IPS-18c (cell line): Measurements from ENCODE around the gene LHFPL5.

Source experiments
- H3K4me3 ChIP-seq: 2 replicates; pipeline ENCODE4 v1.7.0; 2013; ENCODE audit warnings: low read depth, mild to moderate bottlenecking, low read length, moderate library complexity; ENCODE audit not compliant: insufficient read depth
- H3K9me3 ChIP-seq: one replicate; pipeline ENCODE4 v1.6.1; 2013; ENCODE audit warnings: mild to moderate bottlenecking, low read length, moderate library complexity; ENCODE audit not compliant: control insufficient read depth, insufficient read depth

Gene LHFPL5

DNA sequence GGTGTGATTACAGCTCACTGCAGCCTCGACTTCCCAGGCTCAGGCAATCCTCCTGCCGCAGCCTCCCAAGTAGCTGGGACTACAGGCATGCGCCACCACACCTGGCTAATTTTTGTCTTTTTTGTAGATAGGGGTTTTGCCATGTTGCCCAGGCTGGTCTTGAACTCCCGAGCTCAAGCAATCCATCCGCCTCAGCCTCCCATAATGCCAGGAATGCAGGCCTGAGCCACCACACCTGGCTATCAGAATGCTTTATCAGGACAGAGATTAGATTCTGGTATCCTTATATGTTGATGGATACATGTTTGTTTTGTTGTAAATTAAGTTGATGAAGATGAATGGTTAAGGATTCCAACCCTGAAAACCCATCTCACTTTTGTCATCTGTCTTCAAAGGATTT lies 24.2 kb downstream of the LHFPL5 start:
- peaks cover 2% of the 10 kb centered on the region for H3K9me3 ChIP-seq
- no peak overlapping the region for H3K4me3 ChIP-seq

DNA sequence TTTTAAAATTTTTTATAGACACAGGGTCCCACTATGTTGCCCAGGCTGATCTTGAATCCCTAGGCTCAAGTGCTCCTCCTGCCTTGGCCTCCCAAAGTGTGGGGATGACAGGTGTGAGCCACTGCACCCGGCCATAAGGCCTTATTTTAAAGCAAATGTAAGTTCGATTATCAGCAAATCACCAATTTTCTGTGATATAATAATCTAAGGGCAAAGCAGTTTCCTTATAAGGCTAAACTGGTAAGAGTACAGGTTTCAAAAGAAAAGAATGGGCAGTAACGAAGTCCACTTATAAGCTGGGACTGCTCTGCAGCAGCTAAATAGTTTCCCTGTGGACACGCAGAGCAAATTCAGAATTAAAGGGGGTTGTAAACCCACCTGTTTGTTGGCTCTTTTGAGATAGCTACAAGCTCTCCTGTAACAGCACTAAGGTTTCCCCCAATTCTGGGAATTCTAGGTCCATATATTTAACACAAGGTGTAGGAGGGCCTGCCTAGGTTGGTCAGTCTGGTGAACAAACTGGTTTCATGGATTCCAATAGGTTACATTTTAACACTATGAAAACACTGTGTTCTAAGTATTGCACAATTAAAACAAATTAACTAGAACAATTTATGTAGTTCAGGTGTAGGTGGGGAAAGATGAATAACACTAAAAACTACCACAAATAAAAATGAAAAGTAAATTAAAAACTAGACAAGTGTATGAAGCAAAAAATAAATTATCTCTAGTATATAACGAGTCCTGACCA lies 26.3 kb downstream of the LHFPL5 start:
- H3K4me3 ChIP-seq = no peak overlapping the region
- no peaks in the 10 kb centered on the region for H3K9me3 ChIP-seq

DNA sequence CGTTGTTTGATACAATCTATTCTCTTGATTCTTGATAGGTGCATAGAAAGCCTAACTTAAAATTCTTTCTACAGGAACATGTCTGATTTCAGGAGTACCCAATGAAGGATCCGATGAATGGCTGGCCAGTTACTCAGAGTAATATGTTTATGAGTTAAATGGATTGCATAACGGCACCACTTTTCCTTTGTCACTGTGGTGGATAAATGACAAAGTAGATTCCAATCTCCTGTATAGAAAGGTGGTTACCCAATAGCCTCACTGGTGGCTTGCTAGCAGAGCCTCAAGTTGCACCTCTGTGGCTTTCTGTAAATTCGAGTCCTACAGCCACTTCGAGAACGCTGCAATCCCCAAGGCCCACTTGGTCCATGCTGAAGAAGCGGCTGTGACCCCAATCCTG lies 28.4 kb downstream of the LHFPL5 start:
- Histone ChIP-seq H3K9me3 (no peaks in the 10 kb centered on the region), H3K4me3 (no peak overlapping the region)

DNA sequence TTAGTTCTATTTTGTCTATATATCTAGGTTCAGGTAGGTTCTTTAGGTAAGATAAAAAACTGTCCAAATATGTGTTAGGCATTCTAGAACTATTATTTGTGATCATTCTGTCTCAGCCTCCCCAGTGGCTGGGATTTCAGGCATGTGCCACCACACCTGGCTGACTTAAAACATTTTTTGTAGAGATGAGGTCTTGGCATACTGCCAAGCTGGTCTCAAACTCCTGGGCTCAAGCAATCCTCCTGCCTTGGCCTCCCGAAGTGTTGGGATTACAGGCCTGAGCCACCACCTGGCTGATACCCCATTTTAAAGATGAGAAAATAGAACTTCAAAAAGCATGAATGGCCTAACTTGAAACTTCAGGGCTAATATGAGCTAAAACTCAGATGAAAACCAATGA lies 33.9 kb downstream of the LHFPL5 start:
- Histone ChIP-seq H3K4me3 (no peak overlapping the region), H3K9me3 (peaks cover 3% of the 10 kb centered on the region)

DNA sequence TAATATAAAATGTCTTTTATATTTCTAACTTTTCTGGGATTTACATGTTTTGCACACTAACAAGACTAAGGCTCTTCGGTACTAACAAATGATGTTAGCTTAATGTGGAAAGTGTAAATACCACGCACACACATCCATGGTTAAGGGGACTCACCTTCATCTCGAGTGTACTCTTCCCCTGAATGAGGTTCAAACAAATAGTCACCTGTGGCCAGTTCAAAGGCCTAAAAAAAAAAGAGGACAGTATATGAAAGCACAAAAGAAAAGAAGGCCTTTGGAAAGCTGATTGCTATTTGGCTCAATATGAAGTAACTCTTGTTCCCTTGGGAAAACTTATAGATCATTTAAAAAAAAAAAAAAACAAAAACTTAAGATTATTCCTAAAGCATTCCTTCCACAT lies 37.2 kb downstream of the LHFPL5 start:
- H3K9me3 ChIP-seq = peaks cover 3% of the 10 kb centered on the region
- H3K4me3 ChIP-seq = no peak overlapping the region

DNA sequence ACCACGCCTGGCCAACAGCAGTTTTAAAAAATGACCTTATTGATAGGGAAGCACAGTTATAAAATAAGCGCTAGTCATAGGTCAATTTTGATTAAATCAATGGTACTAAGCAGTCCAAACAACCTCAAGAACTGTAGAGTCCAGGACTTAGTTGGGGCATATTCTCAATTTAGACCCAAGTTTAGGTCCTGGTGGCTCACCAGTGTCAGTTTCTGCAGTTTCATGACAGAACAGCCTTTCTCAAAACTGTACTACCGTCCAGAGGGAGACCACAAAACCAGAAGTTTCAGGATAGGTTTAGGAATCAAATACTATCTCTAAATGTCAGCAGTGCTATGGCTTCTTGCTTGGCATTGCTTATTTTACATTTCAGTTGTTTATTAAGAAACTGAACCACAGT lies 39.1 kb downstream of the LHFPL5 start:
- Histone ChIP-seq H3K4me3 (no peak overlapping the region), H3K9me3 (peaks cover 3% of the 10 kb centered on the region)

DNA sequence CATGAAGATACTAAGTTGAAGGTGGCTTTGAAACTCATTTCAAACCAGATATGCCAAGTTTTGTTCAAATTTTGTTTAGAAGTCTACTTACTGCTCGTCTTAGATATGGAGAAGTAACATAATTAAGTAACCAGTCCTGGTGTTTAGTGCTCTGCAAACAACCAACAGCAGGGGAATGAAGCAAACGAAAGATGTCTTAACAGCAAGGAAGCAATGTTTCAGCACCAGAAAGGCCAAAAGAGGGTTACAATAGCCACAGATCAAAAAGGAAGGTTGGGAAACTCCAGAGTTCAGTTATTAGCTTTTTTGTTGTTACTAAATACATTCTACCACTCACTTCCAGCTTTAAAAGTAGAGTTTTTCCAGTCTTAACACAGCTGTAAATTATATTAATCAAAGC lies 45.1 kb downstream of the LHFPL5 start:
- H3K9me3 ChIP-seq = no peaks in the 10 kb centered on the region
- no peak overlapping the region for H3K4me3 ChIP-seq

DNA sequence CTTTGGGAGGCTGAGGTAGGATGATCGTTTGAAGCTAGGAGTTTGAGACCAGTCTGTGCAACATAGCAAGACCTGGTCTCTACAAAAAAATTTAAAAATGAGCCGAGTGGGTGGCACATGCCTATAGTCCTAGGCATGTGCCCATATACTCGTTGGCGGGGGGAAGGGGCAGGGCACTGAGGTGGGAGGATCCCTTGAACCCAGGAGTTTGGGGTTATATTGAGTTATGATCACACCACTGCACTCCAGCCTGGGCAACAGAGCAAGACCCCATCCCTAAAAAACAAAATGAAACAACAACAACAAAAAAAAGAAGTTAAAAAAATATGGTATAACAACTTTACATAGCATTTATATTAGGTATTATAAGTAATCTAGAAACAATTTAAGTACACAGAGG lies 47.8 kb downstream of the LHFPL5 start:
- Histone ChIP-seq H3K9me3 (no peaks in the 10 kb centered on the region), H3K4me3 (no peak overlapping the region)

DNA sequence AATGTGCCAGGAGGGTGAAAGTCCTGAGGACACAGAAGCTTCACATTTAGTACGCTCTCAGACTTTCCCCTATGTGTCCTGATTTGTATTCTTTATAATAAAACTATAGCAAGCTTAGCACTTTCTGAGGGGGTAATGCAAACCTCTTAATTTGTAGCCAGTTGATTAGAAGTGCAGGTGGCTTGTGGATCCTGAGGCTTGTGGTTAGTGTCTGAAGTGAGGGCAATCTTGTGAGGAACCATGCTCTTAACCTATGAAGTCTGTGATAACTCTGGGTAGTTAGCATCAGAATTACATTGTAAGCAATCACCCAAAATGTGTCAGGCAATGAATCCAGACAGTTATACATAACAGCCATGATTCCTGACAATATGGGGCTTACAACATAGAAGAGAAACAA lies 51.1 kb downstream of the LHFPL5 start:
- H3K9me3 ChIP-seq = no peaks in the 10 kb centered on the region
- no peak overlapping the region for H3K4me3 ChIP-seq

DNA sequence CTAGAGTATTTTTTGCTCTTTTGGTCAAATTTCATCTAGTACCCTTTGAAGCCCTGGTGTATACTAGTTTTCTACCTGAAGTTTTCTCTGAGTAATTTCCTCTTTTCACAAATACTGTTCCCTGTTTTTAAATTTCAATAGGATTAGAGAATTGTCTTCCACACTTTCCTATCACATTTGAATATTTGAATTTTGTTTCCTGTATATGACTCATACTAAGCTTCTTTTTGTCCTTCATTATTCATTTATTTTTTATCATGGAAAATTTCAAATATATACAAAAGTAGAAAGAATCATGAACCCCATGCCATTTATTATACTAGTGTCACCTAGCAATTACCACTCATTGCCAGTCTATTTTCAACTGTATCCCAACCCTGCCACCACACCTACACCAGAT lies 52.7 kb downstream of the LHFPL5 start:
- no peaks in the 10 kb centered on the region for H3K9me3 ChIP-seq
- H3K4me3 ChIP-seq = no peak overlapping the region

DNA sequence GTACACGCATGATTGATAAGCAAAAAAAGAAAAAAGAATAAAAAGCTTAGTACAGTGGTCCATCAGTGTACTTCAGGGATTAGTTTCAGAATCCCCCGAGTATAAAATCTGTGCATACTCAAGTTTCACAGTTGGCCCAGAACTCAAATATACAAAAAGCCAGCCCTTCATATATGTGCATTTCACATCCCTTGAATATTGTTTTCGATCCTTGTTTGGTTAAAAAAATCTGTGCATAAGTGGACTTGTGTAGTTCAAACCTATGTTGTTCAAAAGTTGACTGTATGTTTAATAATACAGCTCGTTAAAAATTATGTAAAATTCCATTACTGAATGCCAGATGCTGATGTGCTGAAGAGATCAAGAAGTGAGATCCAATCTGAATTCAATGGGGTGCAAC lies 54.2 kb downstream of the LHFPL5 start:
- Histone ChIP-seq H3K9me3 (no peaks in the 10 kb centered on the region), H3K4me3 (no peak overlapping the region)
